Measurements from ENCODE around the gene HECTD4.

DNA sequence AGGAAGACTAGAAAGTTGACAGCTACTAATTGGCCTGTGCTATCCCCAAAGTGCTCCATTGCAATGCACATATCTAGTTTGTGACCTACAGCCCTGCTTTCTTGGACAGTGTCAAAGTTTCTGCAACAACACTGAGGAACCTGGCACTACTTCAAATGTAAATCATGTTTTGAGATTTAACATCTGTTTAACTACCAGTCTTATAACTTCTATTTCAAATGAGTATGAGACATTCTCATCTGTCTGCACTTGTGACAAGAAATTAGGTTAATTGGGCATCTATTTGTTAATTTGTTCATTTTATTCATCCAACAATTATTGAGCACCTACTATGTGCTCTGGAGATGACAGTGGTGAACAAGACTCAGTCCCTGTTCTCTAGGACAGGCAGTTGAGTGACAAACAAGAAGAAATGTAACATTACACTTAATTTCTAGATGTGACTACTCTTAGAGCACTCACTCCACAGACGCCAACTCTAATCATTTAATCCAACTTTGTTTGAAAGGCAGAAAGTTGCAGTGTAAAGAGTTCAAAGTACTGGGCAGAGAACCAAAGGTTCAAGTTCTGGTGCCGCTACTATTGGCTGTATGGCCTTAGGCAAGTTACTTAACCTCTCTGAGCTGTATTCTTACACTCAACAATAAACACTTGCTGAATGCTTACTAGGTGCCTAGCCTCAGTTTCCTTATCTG is 74.8 kb downstream of the HECTD4 start:
- TF ChIP-seq CTCF (IDR thresholded peaks at IDR 0.05; ENCODE audit: low read depth, low read length, poor library complexity, severe bottlenecking): no peak
- no peak for TF ChIP-seq EZH2phosphoT487 (IDR thresholded peaks at IDR 0.05; ENCODE audit: borderline replicate concordance, low read length)
